GM06990 (cell line): ENCODE data around the gene ART4.

Experiments used
- DNase-seq: peaks from one replicate; pipeline ENCODE4 v3.0.0-alpha.2; 2011; ENCODE audit not compliant: insufficient read length; ENCODE audit errors: extremely low read depth
- H3K27me3 ChIP-seq: replicated peaks from 2 replicates; pipeline ENCODE4 v1.6.0; 2011; ENCODE audit warnings: low read length; ENCODE audit not compliant: control insufficient read depth, insufficient read depth
- H3K36me3 ChIP-seq: 2 replicates; pipeline ENCODE4 v1.5.1; 2011; ENCODE audit warnings: low read length; ENCODE audit not compliant: control insufficient read depth, insufficient read depth
- H3K4me3 ChIP-seq: replicated peaks from 2 replicates; pipeline ENCODE4 v1.5.1; 2011; ENCODE audit warnings: low read depth, mild to moderate bottlenecking, control low read depth, low read length
- TF ChIP-seq, protein P1 (sequence below): IDR thresholded peaks from 2 replicates; pipeline ENCODE4 v1.5.1; 2011; ENCODE audit warnings: low read length, control low read depth, mild to moderate bottlenecking, inconsistent platforms; ENCODE audit not compliant: insufficient read depth, poor library complexity, severe bottlenecking

The ART4 gene

DNA sequence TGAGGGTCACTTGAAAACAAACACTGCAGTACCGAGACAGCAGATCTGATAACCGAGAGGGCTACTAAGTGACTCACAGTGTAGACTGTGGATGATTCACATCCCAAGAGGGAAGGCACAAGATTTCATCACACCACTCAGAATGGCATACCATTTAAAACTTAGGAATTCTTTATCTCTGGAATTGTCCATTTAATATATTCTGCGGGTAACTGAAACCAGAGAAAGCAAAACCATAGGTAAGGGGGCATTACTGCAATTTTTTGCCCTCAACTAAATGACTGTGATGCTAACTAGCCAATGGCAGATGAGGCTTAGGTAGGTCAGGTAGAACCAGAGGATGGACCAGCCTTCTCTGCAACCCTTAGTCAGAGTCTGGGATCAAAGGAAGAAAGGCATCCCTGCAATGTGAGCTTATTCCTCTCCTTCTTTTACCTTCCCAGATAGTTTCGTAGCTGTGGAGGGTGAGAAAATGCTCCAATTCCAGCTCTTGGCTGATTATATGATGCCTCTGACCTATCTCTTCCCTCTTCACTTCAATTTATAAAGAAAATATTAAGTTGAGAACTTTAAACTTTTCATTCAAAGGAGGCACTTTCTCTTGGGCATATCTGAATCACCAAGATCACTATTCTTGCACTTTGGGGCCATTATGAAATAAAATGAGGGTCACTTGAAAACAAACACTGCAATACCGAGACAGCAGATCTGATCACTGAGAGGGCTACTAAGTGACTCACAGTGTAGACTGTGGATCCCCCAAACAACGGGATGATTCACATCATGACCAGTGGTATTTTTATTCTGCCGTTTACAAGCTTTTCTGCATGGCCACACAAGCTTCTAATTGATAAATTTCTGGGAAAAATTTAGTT, 6.8 kb downstream of the ART4 start:
- Histone ChIP-seq H3K36me3 (no peaks in the 10 kb centered on the region), H3K27me3 (no peaks in the 10 kb centered on the region), H3K4me3 (no peak overlapping the region)
- TF ChIP-seq, protein P1, sequence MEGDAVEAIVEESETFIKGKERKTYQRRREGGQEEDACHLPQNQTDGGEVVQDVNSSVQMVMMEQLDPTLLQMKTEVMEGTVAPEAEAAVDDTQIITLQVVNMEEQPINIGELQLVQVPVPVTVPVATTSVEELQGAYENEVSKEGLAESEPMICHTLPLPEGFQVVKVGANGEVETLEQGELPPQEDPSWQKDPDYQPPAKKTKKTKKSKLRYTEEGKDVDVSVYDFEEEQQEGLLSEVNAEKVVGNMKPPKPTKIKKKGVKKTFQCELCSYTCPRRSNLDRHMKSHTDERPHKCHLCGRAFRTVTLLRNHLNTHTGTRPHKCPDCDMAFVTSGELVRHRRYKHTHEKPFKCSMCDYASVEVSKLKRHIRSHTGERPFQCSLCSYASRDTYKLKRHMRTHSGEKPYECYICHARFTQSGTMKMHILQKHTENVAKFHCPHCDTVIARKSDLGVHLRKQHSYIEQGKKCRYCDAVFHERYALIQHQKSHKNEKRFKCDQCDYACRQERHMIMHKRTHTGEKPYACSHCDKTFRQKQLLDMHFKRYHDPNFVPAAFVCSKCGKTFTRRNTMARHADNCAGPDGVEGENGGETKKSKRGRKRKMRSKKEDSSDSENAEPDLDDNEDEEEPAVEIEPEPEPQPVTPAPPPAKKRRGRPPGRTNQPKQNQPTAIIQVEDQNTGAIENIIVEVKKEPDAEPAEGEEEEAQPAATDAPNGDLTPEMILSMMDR = no peak
- no peak for DNase-seq

DNA sequence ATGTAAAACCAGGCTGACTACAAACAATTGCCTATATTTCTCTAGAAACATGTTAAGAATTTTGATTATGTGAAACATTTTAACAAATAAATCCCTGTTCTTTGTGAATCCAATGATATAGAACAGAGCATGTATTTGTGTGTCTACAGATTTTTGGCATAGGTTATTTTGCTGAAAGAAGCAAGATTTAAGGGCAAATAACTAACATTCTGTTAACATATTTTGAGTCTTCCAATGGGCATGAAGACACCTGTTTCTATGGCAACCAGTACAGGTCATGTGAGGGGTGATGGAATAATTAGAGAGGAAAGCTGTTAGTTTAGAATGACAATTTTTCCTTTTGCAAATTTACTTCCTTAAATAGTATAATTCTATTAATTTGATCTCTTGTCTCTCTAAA, 8.8 kb downstream of the ART4 start:
- Histone ChIP-seq H3K36me3 (no peaks in the 10 kb centered on the region), H3K4me3 (no peak overlapping the region), H3K27me3 (no peaks in the 10 kb centered on the region)
- TF ChIP-seq, protein P1 = no peak
- no peak for DNase-seq

DNA sequence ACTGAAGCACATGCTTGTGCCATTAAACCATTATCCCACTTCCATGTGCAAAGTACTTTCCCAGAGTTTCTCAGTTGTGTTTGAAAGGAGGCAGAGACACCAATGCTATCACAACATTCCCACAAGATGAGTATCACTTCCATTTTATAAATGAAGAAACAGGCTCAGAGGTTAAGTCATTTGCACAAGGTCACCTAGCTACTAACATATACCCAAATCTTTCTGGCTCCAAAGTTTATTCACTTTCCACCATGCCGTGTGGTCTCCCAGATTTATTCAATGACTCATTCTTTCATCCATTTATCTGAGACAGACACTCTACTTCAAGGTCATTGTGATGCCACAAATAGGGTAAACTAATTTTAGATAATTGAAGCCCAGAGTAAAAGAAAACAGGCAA, 9.4 kb downstream of the ART4 start:
- TF ChIP-seq, protein P1 = no peak
- Histone ChIP-seq H3K4me3 (no peak overlapping the region), H3K27me3 (no peaks in the 10 kb centered on the region), H3K36me3 (no peaks in the 10 kb centered on the region)
- DNase-seq = no peak

DNA sequence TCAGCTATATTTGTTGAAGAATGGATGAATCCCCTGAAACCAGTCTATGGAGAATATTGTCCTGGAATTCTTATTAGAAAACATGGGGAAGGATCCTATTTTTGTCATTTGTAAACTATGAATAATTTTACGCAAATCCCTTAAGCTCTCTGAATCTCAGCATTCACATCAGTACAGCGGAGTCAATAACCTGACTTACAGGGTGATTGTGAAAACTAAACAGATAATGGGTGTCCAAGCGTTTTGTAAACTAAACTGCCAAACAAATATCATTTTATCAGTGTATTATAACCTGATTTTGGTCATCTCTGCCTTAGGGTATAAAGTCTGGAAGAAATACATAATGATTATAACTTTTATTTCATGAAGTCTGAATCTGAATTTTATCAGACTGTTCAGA, 10.0 kb downstream of the ART4 start:
- Histone ChIP-seq H3K4me3 (no peak overlapping the region), H3K27me3 (no peaks in the 10 kb centered on the region), H3K36me3 (no peaks in the 10 kb centered on the region)
- TF ChIP-seq, protein P1 = no peak
- DNase-seq = no peak

DNA sequence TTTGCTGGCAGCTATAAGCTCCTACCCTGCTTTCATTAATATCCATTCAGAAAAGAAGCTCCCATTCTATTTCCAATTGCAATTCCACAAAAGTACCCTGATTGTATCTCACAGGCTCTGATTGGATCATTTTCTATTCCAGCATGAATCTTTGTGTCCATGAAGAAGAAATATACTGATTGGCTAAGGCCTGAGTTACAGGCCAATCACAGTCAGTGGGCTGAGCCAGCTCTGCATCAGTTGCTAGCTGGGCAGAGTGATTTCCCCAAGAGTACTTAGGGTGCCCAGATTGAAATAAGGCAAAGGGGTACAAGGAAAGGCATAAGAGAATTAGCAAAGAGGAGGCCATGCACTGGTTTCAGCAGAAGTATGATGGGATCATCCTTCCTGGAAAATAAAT, 14.4 kb downstream of the ART4 start:
- TF ChIP-seq, protein P1 = no peak
- Histone ChIP-seq H3K36me3 (no peaks in the 10 kb centered on the region), H3K4me3 (no peak overlapping the region), H3K27me3 (no peaks in the 10 kb centered on the region)
- DNase-seq = no peak
